Urinary bladder (tissue), 4 donors: Measurements from ENCODE around the gene PGAM1. TPM values are rescaled to one million over a fixed set of nuclear protein-coding genes. Genes with fewer than 3 reads are reported as not detected.
"Not testable (repeated sequence)": the region's sequence is repeated elsewhere in the genome, so short reads cannot be mapped to it uniquely, and the experiment has no call there.

Source experiments
- DNase-seq: peaks from one replicate; pipeline ENCODE4 v3.0.0-alpha.2; 2015; ENCODE audit errors: extremely low spot score
- H3K27ac ChIP-seq: one replicate; pipeline ENCODE4 v1.5.1; 2013; ENCODE audit warnings: low read depth, mild to moderate bottlenecking, moderate library complexity
- H3K36me3 ChIP-seq: one replicate; pipeline ENCODE4 v1.6.1; 2013; ENCODE audit warnings: mild to moderate bottlenecking, moderate library complexity; ENCODE audit not compliant: insufficient read depth
- H3K4me1 ChIP-seq: one replicate; pipeline ENCODE4 v1.6.1; 2013; ENCODE audit warnings: mild to moderate bottlenecking, moderate library complexity; ENCODE audit not compliant: insufficient read depth
- H3K4me3 ChIP-seq: one replicate; pipeline ENCODE4 v1.5.1; 2013; ENCODE audit warnings: low read depth, low read length
- WGBS: extraction: QIAGEN DNeasy Blood & Tissue Kit; methylation state at CpG from one replicate; pipeline ENCODE4 v1.1.7; 2013; 5-methylcytosine and 5-hydroxymethylcytosine counted together
- polyA plus RNA-seq: library from polyadenylated mRNA; stranded (reverse); fragments of 200-250 nt; gene quantifications from one replicate; pipeline ENCODE4 v1.2.3, GENCODE V29; 2013
- small RNA-seq: library from RNA; depleted of rRNA; stranded (forward); fragments of <200 nt; gene quantifications from one replicate; pipeline ENCODE3, GENCODE V24; 2014
- total RNA-seq: library from RNA; depleted of rRNA; stranded (reverse); fragments of >200 nt; gene quantifications from one replicate; pipeline ENCODE4 v1.2.3, GENCODE V29; 2014
- donor health status: healthy with polysubstance abuse.
- donor health status: healthy.

PGAM1 gene
- total and polyA plus RNA-seq, 2 donors: 109 to 260 TPM

DNA sequence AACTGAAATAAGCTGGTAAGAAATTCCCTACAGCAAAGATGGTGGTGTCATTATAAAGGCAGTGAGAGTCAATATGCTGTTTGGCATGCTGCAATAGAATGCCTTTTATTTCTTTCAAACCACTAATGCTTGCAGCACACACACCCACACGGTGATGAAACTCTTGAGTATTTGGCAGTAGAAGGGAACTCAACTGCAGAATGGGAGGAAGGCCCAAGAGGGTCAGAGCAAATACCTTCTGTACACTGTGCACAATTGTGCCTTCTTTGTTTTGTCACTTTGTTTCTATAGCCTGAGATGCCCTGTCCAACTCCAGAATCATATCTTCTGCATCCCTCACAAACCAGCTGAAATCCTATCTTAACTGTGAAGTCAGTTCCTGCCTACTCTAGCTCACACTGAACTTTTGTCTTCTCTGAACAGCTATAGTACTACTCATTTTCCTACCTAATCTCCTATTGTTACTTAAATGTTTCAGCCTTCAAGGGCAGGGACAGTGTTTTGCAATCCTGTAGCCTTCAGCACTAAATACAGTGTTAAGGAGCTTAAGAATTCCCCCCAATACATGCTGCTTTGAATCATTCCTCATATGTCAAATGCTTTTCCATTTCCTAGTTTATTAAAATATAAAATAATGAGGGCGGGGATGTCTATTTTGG lies 50.1 kb downstream of the PGAM1 start:
- 82% methylated on average over 2 of the region's 2 CpGs for WGBS
- peaks cover 5% of the 10 kb centered on the region for H3K36me3 ChIP-seq
- H3K4me1 ChIP-seq: no peaks in the 10 kb centered on the region
- no peak overlapping the region for H3K27ac ChIP-seq
- DNase-seq: no peak
- H3K4me3 ChIP-seq: no peak overlapping the region

DNA sequence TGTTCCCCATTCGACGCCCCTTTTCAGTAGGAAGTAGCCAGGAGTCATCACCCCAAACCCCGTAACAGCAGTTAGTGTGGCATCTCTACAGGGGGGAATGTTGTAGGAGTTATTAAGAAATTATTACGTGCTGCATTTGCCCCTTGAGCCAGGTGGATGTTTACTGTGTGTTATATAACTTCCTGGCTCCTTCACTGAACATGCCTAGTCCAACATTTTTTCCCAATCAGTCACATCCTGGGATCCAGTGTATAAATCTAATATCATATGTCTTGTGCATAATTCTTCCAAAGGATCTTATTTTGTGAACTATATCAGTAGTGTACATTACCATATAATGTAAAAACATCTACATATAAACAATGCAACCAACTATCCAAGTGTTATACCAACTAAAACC lies 53.4 kb downstream of the PGAM1 start:
- H3K4me3 ChIP-seq, H3K27ac ChIP-seq, DNase-seq, H3K36me3 ChIP-seq, H3K4me1 ChIP-seq: not testable (repeated sequence)
- 87% methylated on average over 4 of the region's 4 CpGs for WGBS

DNA sequence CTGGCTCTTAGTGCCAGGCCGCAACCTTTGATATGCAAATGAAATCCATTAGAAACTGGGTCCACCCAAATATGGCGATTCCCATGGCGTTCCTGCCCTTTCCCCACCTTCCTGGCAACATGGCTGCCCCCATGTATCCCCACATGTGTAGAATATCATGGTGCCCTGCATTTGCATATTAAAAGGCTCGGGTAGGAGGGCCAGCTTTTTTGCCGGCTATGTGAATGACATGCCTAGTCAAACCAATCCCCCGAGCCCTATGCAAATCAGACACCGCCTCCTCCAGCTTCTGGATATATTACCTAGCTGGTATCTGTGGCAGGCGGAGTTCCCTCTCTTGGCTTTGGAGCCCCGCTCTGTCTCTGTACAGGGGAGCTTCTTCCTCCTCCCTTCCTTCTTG lies 53.9 kb downstream of the PGAM1 start:
- no peak overlapping the region for H3K4me3 ChIP-seq
- WGBS: 72% methylated on average over 9 of the region's 9 CpGs
- H3K4me1 ChIP-seq: peaks cover 1% of the 10 kb centered on the region
- H3K27ac ChIP-seq: no peak overlapping the region
- no peak for DNase-seq
- peaks cover 4% of the 10 kb centered on the region for H3K36me3 ChIP-seq

DNA sequence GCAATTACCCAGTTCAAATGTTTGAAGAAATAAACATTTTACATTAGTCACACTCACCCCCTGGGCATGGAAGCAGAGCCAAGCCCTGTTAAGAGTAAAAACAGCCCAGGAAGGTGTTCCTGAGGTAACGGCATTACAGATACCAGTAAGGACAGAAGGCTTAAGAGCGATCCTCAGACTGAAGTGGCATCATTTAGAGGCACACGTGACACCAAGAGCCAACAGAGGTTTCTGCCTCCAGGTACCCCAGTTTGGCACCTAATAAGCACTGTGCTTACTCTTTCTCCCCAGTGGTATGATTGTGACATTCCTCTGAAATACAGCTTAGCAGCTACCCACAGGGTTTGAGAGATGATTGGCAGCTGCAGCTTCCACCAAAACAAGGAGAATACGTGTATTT lies 55.1 kb downstream of the PGAM1 start:
- 94% methylated on average over 4 of the region's 4 CpGs for WGBS

DNA sequence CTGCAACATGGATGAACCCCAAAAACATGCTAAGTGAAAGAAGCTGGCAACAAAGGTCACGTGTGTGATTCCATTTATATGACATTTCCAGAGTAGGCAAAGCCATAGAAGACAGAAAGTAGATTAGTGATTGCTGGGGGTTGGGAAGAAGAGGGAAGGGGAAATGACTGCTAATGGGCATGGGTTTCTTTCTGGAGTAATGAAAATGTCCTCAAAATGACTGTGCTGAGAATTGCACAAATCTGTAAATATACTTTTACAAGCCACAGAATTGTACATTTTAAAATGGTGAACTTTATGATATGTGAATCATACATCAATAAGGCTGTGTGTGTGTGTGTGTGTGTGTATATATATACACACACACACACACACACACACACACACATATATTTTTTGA lies 56.4 kb downstream of the PGAM1 start:
- H3K4me1 ChIP-seq: peaks cover 1% of the 10 kb centered on the region
- no peak overlapping the region for H3K27ac ChIP-seq
- 91% methylated on average over 1 of the region's 1 CpG for WGBS
- no peak for DNase-seq
- H3K36me3 ChIP-seq: peaks cover under 1% of the 10 kb centered on the region
- no peak overlapping the region for H3K4me3 ChIP-seq

More for the DNA sequence above, 55.1 kb downstream of the PGAM1 start:
- DNase-seq: no peak
- Histone ChIP-seq H3K27ac (no peak overlapping the region), H3K36me3 (peaks cover 3% of the 10 kb centered on the region), H3K4me1 (peaks cover 1% of the 10 kb centered on the region), H3K4me3 (no peak overlapping the region)

Small RNA genes within 50 kb of the gene (small RNA-seq; reads per million reads assigned to genes)
- not detected for gene RF00019

Other genes starting within 250 kb of the PGAM1 start
- gene SLIT1, start 240.2 kb upstream of the PGAM1 start, total RNA-seq: 0.58 TPM
- gene SLIT1, start 240.2 kb upstream of the PGAM1 start, polyA plus RNA-seq: 0.19 TPM
- 21.3 TPM for gene ARHGAP19, start 133.6 kb upstream of the PGAM1 start, total RNA-seq
- gene ARHGAP19, start 133.6 kb upstream of the PGAM1 start, polyA plus RNA-seq: 6.0 TPM
- gene FRAT1, start 106.9 kb upstream of the PGAM1 start, total RNA-seq: 1.2 TPM
- 3.2 TPM for gene FRAT1, start 106.9 kb upstream of the PGAM1 start, polyA plus RNA-seq
- 8.7 TPM for gene FRAT2, start 91.5 kb upstream of the PGAM1 start, total RNA-seq
- 6.2 TPM for gene FRAT2, start 91.5 kb upstream of the PGAM1 start, polyA plus RNA-seq
- 14.0 TPM for gene RRP12, start 24.9 kb upstream of the PGAM1 start, total RNA-seq
- gene RRP12, start 24.9 kb upstream of the PGAM1 start, polyA plus RNA-seq: 12.3 TPM
- 25.4 TPM for gene EXOSC1, start 19.8 kb downstream of the PGAM1 start, total RNA-seq
- 29.8 TPM for gene EXOSC1, start 19.8 kb downstream of the PGAM1 start, polyA plus RNA-seq
- gene ZDHHC16, start 20.0 kb downstream of the PGAM1 start, total RNA-seq: 23.2 TPM
- gene ZDHHC16, start 20.0 kb downstream of the PGAM1 start, polyA plus RNA-seq: 25.0 TPM
- 49.0 TPM for gene MMS19, start 72.2 kb downstream of the PGAM1 start, total RNA-seq
- gene MMS19, start 72.2 kb downstream of the PGAM1 start, polyA plus RNA-seq: 43.7 TPM
- gene UBTD1, start 72.7 kb downstream of the PGAM1 start, total RNA-seq: 3.5 TPM
- 23.6 TPM for gene UBTD1, start 72.7 kb downstream of the PGAM1 start, polyA plus RNA-seq
- gene ANKRD2, start 146.6 kb downstream of the PGAM1 start, total RNA-seq: 0.69 TPM
- gene ANKRD2, start 146.6 kb downstream of the PGAM1 start, polyA plus RNA-seq: 0.23 TPM
- gene HOGA1, start 158.2 kb downstream of the PGAM1 start, total RNA-seq: 0.53 TPM
- gene HOGA1, start 158.2 kb downstream of the PGAM1 start, polyA plus RNA-seq: 0.35 TPM
- not detected for gene C10orf62, start 163.5 kb downstream of the PGAM1 start, total RNA-seq
- not detected for gene C10orf62, start 163.5 kb downstream of the PGAM1 start, polyA plus RNA-seq
- gene MORN4, start 207.3 kb downstream of the PGAM1 start, total RNA-seq: 5.9 TPM
- 7.6 TPM for gene MORN4, start 207.3 kb downstream of the PGAM1 start, polyA plus RNA-seq
- 7.4 TPM for gene PI4K2A, start 214.5 kb downstream of the PGAM1 start, total RNA-seq
- gene PI4K2A, start 214.5 kb downstream of the PGAM1 start, polyA plus RNA-seq: 11.7 TPM